ENCODE measurements around the gene RSPO4.

Gene RSPO4

DNA sequence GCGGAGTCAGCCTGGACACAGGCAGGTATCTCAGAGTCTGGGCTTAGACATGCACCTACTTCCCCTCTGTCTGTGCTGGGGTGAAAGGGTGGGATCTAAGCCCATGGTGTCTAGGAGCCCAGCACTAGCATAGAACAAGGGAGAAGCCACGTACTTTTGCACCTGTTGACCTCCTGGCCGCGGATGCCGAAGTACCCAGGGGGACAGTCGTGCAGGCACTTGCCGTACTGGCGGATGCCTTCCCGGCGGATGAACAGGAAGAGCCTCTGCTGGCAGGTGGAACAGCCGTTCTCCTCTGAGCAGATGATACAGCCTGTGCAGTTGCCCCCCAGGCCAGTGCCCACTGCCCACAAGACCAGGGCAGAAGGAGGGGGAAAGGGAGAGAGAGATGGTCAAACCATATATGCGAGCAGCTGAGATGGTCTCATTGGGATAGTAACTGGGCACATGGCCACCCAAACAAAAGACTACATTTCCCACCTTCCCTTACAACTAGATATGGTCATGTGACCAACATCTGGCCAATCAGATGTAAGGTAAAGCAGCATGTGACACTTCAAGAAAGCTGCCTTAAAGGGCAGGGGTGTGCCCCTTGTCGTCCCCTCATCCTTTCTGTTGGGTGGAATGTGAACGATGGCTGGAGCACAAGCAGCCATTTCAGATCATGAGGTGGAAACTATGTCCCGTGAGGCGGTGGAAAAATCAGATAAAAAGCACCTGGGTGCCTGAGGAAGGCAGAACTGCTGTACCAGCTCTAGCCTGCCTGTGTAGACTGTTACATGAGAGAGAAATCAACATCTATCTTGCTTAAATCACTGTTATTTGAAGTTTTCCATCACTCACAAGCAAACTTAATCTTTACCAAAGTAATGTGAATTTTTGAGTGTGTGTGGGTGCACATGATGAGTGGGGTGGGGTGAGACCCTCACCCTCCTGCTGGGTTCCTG, 34.0 kb downstream of the RSPO4 start:
- no peak for DNase-seq

DNA sequence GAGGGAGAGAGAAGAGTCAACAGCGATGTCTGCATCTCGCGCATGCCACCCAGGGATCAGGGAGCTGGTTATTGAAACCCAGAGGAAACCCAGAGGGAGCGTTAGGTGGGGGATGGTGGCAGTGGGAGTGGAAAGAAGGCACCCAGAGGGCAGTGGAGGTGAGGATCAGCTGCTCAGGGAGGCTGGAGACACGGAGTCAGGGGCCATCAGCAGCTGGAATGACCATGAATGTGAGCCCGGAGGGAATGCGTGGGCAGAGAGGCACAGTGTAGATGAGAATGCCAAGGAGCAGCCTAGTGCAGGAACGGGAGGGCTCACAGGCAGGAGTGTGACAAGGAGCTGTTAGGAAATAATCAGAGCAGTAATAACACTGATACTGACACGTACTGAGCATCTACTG, 36.2 kb downstream of the RSPO4 start:
- DNase-seq = no peak

DNA sequence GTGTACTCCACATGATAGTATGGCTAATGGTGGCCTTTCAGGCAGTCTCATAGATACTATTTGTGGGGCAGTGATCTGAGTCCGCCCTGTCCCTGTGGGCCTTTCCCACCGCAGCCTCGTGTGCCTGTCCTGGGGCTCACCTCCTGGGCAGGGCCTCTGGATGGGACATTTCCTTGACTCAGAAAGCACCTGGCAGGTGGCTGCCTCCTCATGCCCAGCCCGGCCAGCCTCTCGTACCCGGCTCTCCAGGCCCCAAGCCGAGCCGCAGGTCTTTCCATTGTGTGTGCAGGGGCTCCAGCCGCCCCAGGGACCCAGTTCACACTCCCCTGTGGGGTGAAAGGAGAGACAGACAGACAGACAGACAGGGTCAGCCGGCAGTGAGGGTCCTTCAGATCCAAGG, 38.3 kb downstream of the RSPO4 start:
- DNase-seq = no peak

DNA sequence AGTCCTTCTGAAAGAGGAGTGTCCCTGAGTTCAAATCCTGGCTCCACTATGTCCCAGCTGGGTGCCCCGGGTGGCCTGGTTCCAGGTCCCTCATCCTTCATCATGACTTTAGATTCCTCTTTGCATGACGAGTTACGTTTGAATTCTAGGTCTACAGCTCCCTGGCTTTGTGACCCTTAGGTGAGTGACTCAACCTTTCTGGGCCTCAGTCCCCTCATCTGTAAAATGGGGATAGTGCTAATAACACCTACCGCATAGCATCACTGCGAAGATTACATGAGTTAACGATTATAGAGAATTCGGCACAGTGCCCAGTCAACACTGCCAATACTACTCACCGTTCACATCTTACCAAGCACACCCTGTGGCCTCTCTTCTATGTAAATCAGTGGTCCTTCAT, 39.4 kb downstream of the RSPO4 start:
- no peak for DNase-seq

DNA sequence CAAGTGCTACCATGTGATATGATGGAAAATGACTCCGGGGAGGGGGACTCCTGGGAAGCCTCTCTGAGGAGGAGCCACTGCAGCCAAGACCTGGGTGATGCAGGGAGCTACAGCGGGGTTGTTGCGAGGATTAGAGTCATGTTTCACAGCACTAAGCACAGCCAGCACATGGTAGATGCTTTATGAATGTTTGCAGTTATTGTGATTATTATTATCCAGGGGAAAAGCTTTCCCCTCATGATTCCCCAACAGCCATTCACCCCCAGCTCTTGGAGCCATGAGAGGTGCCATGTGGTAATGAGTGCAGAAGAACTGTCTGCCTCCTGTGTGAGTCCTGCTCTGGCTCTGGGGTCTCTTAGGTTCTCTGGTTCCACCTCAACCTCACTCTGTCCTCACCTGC, 39.9 kb downstream of the RSPO4 start:
- DNase-seq = no peak

DNA sequence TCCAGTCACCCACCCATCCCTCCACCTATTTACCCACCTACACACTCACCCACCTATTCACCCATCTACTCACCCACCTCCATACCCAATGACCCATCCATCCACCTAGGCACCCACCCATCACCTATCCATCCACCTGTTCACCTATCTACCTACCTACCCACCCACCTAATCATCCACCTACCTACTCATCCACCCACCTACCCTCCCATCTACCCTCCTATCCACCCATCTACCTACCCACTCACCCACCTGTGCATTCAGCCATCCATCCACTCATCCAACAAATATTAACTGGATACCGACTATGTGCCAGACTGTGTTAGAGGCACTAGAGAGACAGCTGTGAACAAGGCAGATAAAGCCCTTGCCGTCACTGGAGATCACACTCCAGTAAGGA, 40.3 kb downstream of the RSPO4 start:
- DNase-seq = no peak

DNA sequence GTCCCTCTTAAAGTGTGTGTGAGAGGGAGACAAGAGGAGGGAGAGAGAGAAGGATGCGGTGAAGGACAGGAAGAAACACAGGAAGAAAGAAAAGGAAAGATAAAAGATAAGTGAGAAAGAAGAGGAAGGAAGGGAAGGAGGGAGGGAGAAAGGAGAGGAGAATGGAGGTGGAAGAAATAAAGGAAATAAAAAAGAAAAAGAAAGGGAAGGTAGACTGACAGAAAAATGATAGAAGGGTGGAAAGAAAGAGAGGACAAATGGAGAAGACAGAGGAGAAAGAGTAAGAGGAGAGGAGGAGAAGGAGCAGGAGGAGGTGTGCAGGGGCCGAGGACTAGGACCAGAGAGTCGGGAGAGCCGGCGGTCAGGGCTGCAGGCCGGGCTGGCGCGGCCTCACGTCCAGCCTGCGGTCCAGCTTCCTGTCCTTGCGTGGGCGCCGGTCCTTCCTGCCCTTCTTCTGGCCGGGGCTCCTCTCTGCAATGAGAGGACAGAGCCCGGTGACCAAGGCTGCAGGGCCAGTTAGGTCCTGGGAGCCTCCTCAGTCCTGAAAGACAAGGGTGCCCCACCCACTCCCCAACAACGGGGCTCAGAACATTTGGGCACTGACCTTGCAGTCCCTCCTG, 42.0 kb downstream of the RSPO4 start:
- no peak for DNase-seq

DNA sequence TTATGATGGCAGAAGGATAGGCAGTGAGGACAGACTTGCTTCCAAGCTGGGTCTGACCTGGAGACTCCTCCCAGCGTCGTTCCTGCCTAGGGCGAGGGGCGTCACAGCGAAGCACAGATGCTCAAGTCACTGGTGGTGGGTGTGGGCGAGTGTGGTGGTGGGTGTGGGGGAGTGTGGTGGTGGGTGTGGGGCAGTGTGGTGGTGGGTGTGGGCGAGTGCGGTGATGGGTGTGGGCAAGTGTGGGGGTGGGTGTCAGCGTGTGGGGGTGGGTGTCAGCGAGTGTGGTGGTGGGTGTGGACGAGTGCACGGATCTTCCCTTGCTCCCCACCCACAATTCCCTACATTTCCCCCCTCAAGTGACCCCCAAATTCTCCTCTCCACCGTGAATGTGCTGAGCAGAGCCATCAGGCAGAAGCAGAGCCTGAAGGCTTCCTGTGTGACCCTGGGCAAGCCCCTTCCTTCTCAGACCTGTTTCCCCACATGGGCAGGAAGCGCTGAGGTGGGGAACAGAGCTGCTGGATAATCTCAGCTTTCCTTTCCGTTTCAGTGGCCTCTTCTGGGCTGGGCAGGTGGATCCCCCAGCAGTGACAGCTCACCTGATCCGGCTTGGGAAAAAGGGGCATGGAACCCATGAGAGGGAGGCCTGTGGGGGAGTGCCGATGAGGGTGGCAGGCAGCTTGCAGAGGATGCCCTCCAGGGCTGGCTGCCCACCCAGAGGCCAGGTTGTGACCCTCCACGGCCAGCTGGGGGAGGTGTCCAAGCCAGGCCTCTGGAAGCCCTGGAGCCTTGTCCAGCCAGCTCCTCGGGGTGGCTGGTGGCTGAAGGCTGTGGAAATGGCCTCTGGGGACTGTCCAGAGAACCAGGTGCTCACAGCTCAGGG, 42.9 kb downstream of the RSPO4 start:
- DNase-seq = no peak

DNA sequence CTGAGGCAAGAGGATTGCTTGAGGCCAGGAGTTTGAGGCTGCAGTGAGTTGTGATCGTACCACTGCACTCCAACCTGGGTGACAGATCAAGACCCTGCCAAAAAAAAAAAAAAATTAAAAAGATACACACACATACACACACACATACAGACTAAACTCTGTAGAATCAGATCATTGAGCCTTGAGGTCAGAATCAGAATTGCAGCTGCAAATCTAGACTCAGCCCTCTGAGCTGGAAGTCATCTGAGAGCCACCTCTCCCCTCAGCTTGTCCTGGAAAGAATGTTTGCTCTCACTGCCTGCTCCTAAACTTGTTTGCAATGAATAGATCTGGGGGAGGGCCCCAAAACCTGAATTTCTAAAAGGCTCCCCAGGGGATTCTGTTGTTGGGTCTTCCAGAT, 44.6 kb downstream of the RSPO4 start:
- no peak for DNase-seq

DNA sequence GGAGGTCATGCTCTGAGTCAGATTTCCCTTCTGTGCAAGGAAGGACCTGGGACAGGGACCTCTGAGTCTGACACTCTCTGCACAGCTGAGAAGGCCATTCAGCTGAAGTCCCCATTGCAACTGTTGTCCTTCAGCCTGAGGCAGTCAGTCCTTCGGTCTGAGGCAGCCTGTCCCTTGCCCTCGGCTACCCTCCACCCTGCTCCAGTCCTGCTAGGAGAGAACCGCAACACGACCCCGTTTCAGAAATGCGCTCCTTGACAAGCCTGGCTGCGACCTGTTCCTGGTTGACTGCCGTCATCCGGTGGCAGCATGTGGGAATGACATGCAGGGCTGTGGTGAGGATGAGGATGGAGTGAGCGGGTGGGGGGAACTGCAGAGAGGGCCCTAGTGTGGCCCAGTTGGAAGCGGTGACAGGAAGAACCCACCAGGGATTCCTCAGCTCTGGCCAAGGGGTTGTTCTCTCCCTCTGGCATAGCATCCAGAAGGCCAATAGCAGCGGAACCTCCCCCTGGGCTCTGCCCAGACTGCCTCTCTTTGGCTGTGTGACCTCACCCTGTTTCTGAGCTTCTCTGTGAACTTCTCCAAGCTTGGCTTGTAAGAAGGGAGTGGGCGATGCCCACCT, 45.7 kb downstream of the RSPO4 start:
- peak; percentile 70 for DNase-seq

DNA sequence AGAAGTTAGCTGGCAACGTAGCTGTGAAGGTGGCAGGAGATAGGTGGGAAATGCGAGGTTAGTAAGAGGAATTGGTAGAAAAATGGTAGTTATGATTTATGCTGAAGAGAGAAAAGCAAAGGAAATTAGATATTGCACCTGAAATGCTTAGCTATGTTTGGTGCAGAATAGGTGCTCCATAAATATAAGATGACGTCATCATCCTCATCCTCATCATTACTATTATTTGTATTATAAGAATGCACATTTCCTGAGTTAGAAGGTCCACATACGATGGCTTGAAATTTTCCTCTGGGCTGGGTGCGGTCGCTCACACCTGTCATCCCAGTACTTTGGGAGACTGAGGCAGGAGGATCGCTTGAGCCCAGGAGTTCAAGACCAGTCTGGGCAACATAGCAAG, 46.5 kb downstream of the RSPO4 start:
- no peak for DNase-seq

DNA sequence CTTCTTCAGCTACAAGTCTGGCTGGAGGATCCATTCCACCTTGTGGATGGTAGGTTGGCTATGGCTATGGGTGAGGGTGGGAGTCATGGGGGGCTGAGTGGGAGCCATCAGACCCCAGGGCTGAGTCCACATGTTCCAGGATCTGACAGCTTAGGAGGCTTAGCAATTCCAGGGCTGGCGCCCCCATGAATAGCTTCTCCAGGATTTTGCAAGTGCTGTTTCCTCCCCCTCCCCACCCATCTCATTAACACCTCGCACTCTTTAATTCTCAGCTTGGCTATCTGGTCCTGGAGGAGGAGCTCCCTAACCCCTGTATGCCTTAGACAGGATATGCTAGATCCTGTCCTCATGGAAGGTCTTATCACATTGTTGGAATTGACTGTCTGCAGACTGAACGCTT, 47.0 kb downstream of the RSPO4 start:
- no peak for DNase-seq

DNA sequence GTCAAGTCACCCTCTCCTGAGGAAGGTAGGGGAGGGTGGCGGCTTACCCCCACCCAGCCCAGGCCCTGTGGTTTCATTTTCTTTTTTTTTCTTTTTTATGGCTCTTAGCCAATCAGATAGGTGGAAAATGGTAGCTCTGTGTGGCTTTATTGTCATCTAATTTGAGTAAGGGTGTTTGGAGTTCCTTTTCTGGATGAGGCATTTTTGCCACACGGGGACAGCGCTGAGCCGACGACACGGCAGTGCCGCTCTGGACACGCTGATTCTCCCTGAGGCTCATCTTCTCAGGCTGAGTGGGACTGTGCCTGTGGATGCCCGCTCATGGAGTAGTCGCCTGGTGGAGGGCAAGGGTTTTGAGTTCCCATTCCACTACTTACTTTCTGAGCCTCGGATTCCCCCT, 48.4 kb downstream of the RSPO4 start:
- DNase-seq = no peak

DNA sequence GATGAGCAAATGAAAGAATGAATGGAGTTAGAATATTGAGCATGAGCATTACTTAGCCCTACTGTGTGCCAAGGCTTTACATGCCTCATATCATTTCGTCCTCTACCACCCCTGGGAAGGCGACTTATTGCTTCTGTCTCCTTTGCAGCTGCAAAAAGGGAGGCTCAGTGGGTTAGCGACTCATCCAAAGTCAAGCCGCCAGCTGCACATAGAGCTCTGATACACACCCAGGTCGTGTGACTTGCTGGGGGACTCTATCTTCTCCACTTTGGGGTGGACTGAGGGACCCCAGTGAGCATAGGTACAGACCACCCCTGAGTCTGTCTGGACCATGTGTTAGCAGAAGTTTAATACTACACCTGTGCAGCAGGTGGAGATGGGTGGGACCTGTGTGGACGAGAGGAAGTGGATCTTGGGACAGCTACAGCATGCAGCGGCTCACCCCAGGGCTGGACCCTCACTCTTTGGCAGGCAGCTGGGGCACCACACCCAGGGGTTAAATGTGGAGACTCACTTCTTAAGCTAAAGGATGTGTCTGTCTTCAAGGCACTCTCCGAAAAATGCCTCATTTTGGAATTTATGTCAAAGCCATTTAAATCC, 49.8 kb downstream of the RSPO4 start:
- DNase-seq = no peak

DNA sequence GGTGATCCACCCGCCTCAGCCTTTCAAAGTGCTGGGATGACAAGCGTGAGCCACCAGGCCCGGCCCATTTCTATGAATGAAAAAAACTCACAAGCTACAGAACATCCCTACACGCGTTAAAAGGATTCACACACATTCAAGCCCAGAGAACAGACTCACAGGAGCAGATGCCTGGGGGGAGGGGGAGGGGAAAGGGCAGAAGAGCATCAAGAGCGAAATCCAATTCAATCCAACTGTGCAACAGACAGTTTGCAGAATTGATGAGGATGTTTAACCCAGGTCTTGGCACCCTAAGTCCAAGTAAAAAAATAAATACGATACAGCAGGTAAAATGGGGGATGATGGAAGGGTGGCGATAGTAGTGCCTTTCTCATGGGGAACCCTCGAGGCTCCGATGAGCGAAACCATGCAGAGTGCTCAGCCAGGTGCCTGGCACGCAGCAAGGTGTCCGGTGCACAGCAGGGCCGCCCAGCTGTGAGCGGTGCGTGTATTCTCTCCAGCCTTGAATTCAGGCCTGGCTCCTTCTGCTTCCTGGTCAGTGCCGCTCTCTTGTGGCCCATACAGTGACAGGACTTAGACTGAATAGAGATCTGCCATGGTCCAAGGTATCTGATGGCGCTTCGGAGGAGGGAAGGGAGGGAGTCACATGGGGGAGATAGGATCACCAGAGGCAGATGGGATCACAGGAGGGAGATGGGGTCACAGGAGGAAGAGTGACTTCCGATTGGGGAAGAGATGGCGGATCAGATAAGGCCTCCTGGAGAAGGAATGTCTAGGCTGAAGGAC, 50.5 kb downstream of the RSPO4 start:
- DNase-seq = no peak

DNA sequence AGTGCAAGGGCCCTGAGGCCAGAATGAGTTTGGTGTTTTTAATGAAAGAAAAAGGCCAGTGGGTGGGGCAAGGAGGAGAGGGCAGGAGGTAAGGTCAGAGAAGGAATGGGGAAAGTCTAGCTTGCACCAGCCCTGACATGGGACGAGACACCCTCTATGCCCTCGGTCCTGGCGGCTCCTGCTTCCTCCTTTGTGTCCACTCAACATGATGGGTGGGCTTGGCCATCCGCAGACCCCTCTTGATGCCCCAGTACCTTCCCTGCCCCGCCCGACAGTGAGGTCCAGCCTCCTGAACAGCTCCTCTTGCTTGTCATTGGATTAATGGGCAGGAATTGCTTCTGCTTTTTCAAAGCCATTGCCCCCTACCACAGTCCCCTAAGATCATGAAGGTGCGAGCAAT, 52.4 kb downstream of the RSPO4 start:
- no peak for DNase-seq

DNA sequence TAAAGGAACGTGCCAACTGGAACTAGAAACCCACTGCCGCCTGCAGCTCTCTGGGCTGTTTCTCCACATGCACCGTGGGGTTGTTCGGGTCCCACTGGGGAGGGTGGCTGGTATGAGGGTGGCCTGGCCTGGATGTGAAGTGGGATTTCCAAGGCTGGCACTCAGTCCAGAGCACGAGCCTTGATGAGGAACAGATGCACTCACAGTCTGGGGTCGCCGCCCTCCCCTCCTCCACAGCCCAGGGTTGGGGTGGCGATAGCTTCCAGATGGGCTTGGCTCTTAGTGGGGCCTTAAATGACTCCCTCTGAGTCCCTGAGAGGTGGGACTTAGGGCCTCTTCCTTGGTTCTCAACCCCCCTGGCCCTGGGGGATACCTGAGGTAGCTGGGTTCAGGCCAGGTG, 55.3 kb downstream of the RSPO4 start:
- DNase-seq = no peak

DNA sequence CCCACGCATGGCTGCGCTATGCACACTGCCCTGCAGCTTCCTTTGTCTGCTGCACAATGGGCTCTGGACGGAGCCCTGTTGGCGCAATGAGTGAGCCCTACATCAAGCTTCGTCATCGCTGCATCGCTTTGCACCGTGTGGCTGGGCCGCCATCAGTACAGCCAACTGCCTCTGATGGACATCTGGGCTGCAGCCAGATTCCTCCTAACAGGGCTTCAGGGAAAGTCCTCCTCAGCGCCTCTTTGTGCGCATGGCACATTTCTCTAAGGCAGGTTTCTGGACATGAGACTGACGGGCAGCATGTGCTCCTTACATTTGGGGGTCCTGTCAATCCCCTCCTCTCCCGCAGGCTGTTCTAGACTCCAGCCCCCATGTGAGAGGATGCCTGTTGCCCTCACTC, 56.3 kb downstream of the RSPO4 start:
- no peak for DNase-seq

DNA sequence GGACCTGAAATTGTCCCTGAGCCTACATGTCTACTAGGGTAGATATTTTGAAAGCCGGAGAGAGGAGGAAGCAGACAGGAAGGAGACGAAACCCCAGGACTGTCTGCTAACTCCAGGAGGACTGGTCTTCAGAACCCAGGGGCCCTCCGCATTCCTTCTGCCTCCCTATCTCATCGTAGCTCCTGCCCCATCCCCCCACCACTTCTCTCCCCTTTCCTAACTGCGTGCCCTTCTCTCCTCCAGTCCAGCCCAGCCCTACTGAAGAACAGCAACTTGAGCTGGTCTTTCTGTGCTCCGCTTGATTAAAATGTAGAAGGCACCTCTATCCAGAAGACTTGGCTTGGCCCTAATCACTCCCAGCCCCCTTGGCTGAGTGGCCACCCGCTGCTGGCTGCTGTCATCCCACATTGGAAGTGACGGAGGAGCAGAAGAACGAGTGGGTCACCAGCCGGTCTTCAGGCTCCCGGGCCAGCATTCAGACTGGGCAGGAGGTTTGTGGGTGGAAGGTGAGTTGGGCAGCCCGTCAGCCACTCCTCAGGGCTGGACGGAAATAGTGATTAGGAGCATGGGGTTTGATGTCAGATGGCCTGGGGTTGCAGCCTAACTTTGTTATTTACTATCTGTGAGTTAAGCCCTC, 57.2 kb downstream of the RSPO4 start:
- no peak for DNase-seq

DNA sequence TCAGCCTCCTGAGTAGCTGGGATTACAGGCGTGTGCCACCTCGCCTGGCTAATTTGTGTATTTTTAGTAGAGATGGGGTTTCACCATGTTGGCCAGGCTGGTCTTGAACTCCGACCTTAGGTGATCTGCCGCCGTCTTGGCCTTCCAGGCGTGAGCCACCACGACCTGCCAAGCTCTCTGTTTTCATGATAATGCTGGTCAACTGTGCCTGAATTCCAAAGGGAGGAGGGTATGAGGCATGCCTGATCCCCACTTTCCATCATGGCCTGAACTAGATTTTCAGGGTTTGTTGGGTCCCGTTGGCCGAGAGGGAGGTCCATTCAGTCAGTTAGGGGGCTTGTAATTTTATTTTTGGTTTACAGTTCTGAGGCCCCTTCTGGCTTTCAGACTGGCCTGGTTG, 58.0 kb downstream of the RSPO4 start:
- DNase-seq = no peak

DNA sequence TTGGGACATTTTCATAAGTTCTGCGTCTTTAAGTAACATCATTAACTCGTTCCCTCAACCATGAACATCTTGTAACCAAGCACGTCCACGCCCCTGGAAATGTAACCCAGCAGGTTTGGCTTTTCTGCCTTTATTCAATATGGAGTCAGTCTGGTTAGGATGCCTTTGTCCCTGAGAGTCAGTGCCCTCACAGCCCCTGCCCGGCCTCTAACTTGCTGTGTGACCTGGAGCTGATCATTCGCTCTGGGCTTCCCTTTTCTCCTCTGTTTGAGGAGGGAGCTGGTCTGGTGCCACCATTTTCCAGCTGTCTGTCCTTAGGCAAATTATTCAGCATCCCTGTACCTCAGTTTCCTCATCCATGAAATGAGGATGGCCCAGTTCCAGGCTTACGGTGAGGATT, 59.5 kb downstream of the RSPO4 start:
- DNase-seq = no peak
